ENCODE data around the gene PAX2. TPM values are rescaled to one million over a fixed set of nuclear protein-coding genes. Genes with fewer than 3 reads are reported as not detected.
A peak's percentile ranks its signal among the peaks of the same experiment; 100 is the strongest.

The PAX2 gene
- polyA plus RNA-seq, 5 donors, result 0.15 to 0.64 TPM; not detected in 3

DNA sequence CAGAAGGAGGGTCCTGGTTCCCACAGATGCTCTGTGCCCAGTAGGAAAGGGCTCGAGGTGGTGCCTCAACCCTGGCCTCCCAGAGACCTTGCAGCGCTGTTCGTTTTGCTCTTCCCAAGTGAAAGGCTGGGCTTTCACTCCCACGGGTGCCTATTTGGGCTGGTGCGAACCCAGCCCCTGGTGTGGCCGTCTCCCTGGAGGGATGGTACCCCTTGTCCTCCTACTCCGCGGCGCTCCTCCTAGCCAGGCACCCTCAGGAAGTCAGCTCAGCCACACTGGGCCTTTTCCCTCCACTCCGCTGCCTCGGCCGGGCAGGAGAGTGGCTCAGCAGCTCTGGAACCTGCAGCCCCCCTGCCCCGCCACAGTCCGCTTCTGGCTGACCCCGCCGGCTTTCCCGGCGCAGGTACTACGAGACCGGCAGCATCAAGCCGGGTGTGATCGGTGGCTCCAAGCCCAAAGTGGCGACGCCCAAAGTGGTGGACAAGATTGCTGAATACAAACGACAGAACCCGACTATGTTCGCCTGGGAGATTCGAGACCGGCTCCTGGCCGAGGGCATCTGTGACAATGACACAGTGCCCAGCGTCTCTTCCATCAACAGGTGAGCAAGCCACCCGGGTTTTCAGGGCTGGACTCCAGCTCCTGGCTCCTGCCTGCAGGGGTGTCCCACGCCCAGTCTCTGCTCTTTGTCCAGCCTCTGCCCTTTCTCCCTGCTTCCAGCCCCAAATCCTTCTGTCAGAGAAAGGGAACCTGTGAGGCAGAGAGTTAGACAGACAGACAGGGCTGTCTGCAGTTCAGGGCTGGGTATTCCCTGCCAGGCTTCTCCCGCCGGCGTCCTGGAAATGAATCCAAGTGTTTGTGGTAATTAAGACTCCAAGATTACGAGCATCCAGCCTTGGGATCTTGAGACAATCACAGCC is 5.2 kb downstream of the PAX2 start:
- no peak for DNase-seq

DNA sequence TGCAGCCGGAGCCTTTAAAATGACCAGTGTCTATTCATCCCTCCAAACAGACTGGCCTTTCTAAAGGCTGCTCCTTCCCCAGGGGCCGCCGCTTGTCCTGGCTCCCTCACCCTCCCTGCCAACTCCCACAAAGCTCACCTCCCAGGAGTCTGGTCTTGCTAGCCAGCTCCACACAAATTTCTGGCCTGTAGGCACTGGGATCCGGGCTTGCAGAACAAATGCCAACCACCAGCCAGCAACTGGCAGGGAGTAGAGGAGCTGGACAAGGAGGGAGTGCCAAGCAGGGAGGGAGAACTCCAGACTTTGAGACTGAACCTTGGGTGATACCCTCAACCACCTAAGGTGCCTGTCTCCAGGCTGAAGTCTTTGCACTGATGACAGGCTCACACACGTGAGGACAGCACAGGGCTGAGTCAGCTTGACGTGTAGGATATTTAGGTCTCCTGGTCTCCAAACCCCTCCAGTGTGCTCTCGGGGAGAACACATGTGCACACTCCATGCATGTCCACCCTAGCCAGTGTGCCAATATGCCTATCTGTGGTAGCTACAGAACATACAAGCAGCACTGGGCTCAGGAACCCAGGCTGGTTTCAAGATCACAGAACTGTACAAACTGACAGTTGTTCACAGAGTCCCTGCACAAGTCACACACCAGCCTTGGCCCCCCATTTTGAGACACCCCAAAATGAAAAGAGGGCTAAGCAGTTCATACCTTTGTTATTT is 6.0 kb downstream of the PAX2 start:
- no peak for DNase-seq

DNA sequence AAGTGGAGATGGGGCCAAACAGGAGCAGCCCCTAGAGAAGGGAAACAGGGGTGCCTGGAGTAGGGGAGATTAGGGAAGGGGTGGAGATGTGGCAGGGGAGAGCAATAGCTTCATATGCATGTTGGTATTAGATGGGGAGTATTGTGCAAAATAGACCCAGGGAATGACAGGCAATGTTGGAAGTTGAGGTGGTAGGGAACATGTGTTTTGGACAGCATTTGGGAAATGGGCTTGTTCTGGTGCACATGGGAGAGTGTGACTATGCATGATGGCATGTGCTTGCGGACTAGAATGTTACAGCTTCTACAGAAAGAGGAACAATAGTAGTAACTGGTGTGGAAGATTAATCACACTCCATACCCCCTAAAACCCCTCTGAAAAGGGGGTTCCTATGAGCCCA is 10.4 kb downstream of the PAX2 start:
- no peak for DNase-seq

DNA sequence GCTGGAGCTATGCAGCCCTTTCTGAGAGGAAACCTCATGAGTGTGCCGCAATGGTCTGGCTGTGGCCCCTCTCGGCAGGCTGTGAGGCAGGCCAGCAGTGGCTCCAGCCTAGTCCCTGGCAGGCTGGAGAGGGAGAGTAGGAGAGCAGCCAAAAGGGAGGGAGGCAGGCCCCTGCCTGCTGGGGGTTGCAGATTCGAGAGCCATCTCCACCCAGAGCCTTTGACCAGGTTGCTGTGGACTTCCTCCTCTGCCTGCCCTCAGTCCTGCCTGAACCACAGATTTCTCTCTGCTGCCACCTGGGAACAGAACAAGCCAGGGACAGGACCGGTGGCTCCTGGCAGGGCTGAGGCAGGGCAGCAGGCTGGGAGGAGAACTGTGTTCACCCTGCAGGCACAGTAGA is 13.9 kb downstream of the PAX2 start:
- DNase-seq, result no peak

DNA sequence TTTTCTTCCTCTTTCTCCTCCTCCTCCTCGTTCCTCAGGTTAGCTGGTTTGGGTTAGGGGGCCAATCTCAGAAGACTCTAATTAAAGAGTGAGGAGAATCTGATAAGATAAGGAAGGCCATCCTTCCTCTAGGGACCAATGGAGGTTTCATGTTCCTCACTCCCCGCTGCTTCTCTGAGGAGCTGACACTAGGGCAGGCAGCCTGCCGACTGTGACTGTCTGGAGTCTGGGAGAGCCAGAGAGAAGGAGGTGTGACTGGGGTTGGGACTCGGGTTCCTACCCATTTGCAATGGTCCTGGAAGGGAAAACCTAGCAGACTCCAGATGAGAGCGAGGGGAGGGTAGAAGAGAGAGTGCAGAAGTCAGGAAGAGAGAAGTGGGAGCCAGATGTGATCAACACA is 15.3 kb downstream of the PAX2 start:
- no peak for DNase-seq

DNA sequence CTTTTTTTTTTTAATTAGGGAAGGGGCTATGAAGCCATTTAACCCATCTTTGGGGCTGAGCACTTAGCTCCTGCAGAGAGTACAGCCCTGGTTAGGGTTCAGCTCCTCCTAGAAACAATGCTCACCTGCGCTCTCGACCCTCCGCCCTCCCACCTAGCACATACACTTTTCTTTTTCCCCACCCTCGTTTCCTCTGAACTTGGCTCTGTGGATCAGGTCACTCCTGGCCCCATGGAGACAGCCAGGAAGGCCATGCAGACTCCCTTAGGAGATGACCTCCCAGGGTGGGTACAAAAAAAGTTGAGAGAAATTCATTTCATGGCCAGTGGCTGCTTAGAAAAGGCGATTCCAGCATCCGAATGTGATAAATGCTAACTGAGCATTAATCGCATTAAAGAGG is 15.8 kb downstream of the PAX2 start:
- no peak for DNase-seq

DNA sequence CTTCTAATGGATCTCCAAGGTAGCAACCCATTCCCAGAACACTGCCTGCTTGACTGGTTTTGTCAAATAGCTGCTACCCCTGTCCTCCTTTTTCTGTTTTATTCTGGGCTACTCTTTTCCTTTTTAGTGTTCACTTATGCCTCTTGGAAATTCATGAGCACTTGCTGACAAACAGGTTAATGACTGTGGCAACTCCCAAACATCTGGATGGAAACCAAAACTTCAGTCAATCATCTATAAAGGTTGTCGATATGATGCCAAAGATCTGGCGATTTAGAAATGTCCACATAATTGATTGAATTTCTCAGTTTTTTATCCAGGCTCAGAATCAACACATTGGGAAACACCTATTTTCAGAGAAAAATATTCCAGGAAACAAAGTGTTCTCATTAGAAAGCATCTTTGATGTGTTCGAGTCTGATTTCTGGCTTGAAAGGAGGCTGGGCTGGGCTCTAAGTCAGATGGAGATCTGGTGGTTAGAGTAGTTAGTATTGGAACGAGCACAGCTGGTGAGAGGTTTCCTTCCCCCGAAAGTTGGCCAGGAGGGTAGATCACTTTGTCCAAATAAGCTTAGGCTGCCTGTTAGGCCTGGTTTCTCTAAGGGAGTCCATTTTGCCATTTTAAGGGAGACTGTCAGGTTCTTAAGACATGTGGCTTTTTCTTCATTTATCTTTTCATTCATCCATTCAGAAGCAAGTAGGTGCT is 17.8 kb downstream of the PAX2 start:
- no peak for DNase-seq

DNA sequence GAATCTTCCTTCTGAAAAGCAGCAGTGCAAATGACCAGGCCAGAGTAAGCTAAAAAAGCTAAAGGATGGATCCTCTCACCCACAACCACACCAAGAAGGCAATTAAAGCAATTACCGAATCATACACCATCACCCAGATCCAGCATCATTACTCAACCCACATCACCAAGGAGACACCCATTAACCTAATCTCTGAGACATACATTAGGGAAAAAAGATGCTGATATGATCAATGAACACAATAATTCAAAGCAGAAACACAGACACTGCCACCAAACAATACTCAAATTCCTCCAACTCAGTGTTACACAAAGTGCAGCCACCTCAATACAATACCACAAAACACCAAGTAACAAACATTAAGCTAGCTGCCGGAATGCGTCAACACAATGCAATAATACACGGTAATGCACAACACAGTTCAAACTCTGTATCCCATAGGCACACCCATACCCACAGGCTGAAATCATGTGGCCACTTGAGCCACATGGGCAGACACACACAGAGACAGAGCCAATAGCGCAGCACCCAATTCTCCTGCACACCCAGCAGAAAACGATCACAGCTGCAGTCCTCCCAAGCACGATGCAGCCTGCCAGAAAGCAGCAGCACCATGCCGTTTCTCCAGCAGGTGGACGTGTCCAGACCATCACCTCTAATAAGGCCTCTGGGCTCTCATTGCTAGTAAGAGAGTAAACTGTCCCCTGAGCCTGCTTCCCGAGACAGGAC is 21.5 kb downstream of the PAX2 start:
- no peak for DNase-seq

DNA sequence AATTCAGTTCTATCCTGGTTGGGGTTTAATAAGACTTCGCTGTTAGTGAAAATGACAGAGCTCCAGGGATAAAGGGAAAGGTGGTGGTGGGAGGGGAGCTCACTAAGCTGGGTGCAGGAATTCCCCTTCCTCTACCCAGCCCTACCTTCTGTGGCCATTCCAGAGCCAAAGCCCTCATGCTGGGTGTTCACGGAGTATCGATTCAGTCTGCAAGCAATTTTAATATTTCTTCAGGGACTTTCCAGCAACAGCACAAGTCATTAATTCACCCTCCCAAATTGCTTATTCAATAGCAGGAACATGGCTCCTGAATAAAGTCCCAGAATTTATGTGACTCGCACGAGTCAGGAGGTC is 22.0 kb downstream of the PAX2 start:
- DNase-seq, result no peak

DNA sequence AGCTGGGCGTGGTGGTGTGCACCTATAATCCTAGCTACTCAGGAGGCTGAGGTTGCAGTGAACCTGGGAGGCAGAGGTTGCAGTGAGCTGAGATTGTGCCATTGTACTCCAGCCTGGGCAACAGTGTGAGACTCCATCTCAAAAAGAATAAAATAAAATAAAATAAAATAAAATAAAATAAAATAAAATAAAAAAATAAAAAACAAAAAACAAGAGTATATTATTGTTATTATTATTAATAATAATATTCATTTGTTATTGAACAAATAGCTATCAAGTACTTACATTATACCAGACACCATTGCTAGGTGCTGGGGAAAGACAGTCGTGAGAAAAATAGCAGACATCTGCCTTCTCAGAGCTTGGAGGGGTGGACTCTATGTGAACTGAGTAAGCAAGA is 24.1 kb downstream of the PAX2 start:
- DNase-seq, result no peak

DNA sequence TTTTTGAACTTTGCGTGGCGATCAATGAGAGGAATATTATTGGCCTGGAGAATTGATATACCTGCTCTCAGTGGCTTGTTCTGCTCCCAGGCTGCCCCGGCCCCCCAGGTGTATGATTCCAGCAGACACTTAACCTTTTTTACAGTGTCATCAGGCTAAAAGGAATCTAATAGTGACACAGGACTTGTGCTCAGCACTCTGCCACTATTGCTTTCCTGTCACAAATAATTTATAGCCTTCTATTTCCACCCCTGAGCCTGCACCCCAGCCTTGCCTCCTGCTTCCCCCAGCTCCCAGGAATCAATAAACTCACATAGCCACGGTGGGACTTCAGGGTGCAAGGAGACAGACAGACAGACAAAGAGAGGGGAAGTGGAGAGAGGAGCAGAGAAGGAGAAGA is 28.3 kb downstream of the PAX2 start:
- no peak for DNase-seq

DNA sequence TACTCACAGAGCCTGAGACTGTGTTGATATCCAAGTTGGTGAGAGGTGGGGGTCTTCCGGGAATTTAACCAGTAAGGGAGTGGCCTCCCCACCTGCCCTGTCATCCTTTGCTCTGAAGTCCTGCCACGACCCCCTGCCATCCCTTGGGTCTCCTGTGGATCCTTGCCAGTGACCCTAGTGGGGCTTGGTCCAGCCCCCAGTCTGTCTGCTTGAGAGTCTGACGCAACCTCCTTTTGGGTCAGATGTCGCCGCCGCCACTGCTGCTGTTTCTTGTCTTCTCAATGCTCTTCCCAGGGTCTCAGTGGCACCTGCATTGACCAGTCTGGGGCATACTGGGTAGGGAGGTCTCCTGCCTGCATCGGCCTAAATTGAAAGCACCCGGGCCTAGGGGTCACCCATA is 28.8 kb downstream of the PAX2 start:
- DNase-seq, result no peak

DNA sequence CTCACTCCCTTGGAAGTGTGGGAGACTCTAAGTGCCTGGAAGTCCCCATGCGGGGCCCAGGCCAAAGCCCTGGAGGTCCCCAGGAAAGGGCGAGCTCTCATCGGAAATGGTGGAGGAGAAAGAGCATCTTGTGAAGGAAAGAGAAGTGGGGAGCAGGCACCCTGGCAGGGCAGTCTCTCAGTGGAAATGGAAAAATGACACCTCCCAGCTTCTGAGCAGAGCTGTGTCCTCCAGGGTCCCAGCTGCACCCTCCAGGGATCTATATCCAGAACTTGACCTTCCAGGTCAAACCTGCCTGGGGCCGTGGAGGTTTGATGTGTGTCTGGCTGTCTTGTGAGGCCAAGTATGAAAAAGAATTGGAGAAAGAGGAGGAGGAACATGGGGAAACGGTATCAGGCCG is 29.5 kb downstream of the PAX2 start:
- DNase-seq, result no peak

DNA sequence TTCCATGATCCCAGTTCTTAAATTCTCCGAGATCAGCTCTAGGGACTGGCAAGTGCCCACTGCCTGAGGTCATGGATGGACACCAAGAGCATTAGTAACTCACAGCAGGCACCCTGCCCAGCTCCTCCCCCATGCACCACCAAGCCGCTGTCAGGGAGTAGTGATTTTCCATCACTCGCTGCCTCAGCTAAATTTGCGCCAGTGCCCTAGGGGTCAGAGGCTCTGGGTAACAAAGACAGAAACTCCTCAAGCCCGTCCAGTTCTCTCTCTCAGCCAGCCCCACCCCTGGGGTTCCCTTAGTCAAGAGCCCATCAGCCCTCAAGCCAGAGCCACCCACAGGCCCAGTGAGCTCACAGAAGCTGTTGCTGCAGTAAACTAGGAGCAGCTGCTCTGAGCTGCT is 30.0 kb downstream of the PAX2 start:
- no peak for DNase-seq

DNA sequence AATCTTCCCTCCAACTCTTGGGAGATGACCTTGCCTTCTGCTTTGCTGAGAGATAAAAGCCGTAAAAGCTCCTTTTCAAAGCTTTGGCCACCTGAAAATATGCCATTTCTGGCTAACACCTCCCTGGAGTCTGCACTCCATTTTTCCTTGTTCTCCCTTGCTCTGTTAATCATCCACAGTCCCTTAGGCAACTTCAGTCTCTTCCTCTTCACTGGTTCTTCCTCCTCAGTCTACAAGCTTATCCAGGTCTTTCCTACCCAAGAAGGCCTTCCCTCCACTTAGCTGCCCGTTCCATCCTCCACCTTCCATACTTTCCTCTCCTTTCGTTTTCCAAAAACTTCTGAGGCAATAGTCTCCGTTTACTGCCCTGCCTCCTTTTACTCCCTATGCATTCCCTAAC is 30.5 kb downstream of the PAX2 start:
- no peak for DNase-seq

DNA sequence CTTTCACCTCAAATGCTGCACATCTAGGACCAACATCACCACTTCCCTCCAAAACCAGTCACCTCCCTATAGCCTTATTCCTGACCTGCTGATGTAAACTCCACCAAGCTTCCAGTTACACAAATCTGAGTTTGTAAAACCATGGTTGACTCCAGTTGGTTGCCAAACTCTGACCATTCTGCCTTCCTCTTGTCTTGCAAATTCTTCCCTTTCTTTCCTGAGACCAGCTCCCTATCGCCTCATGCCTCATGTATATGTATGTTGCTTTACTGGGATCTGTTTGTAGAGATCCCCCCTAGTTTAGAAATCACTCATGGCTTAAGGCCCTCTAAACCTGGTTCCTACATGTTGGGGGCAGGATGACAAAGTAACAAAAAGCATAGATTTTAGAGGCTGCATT is 31.3 kb downstream of the PAX2 start:
- no peak for DNase-seq

DNA sequence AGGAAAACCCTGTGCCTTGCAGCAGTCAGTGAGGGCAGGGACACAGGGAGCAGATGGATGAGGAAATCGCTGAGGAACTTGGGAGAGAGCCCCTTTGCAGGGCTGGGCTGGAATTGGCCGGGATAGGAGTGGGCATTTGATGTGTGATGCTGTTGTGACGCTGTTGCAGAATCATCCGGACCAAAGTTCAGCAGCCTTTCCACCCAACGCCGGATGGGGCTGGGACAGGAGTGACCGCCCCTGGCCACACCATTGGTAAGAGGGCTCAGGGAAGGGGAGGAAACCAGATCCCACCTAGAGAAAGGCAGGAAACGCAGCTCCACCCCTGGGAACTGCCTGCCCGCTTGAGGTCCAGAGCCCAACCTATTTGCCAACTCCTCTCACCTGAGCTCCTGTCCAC is 33.9 kb downstream of the PAX2 start:
- DNase-seq, result no peak

DNA sequence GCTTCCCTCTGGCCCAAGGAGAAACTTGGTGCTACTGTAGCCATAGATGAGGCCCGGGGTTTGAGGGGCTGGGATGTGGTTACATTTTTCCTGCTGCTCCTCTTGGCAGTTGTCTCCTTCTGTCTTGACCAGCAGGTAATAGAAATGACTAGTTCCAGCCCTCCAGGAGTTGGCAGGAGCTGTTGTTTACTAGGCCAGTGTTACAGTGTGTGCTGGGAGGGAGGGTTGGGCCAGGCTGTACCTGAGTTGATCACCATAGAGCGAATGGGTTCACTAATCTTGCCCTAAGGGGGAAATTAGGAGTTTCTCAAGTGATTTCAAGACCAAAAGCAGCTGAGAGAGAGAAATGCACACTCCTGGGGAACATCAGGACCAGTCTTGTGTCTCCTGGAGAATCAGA is 34.9 kb downstream of the PAX2 start:
- no peak for DNase-seq

DNA sequence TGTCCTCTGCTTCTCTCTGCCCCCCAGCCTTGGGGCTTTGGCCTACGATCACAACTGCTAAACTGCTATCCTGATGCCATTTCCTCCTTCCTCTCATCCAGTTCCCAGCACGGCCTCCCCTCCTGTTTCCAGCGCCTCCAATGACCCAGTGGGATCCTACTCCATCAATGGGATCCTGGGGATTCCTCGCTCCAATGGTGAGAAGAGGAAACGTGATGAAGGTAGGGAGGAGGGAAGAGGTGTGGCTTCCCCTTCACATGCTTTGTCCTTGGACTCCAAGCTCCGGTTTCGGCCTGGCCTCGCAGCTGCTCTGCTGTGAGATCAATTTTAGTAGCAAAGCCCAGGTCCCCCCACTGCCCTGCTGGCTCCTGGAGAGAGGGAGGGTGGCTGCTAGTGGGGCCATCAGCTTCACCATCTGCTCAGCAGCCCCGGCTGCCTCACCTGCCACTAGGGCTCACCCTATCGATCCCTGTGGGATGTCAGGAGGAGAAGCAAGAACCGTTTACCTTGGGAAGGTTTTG is 35.8 kb downstream of the PAX2 start:
- no peak for DNase-seq

DNA sequence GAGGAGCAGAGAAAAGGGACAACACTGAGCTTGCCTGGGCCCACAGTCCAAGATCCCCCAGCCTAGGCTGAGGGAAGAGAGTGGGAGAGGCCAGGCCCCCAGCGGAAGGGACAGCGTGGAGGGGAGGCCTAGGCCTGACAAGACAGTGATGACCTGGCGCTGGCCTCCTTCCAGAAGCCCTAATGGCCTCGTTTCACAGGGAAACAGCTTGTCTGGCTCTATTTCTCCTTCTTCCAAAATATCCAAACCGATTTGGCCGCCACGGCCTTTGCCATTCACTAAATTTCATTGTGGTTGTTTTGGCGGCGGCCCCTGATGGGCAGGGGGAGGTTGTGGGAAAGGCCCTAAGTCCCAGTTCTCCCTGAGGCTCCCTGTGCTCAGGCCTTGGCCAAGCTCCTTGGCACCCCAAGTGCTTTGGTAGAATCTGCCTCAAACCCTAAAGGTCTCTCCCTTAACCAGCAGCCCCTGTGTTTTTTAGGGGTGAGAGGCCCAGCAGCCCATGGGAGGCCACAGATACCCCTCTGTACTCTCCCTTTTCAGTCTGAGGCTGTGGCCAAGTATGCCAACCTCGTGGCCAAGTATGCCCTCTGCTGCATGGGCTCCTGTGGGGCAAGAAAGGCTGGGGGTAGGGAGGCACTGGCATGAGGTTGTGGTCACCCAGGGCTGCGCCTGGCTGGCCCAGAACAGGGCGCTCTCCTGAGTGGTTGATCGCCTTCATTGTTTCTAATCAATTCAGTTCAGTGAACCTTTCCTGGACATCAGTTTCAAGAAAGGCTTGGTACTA is 37.3 kb downstream of the PAX2 start:
- DNase-seq, result peak; percentile 9 to 17

DNA sequence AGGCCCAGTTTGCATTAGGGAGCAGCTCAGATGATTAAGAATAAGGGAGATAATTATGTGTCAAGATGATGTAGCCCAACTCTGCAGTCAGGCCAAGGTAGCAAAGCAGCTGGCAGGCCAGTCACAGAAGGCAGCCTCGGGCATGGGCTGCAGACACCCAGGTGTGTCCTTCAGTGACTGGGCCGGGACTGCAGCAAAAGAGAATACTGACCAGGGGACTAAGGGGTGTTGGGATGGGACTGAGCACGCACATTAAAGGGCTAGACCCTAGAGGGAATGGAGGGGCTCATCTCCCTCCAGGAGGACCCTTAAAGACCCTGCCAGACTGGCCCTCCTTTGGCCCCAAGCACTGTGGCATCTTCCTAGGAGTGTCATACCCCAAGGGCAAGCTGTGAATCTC is 38.7 kb downstream of the PAX2 start:
- DNase-seq, result no peak
